ENCODE measurements around the gene CDCA3.

GRCh38 chr12:6871052-6871957, 20.2 kb upstream of the CDCA3 start:
- TF ChIP-seq CTCF (IDR thresholded peaks at IDR 0.05) (no peak), EZH2 (IDR thresholded peaks at IDR 0.05; ENCODE audit: borderline replicate concordance, insufficient read depth, low read depth, low read length, poor library complexity, severe bottlenecking) (no peak)

Measured in B cell (primary cell).